ENCODE results near the gene TTLL7. TPM values are rescaled to one million over a fixed set of nuclear protein-coding genes. Genes with fewer than 3 reads are reported as not detected.

TTLL7 gene
- total RNA-seq, 2 experiments from 2014 or later, result 0.76 to 0.90 TPM

GRCh38 chr1:83954166-83954823 is 44.6 kb downstream of the TTLL7 start:
- no peak overlapping the region for H3K27ac Mint-ChIP-seq
- no peaks in the 10 kb centered on the region for H3K4me1 Mint-ChIP-seq (ENCODE audit: low read depth)
- H3K36me3 Mint-ChIP-seq, result no peaks in the 10 kb centered on the region
- H3K9me3 Mint-ChIP-seq, result no peaks in the 10 kb centered on the region
- intact Hi-C loops (cut with micrococcal nuclease), result no loop called here
- POLR2A ChIA-PET, result no interaction called here
- no peak overlapping the region for H3K4me3 Mint-ChIP-seq
- CTCF ChIA-PET, result interaction anchor here (1.4 kb wide), 1 partner anchor 22 kb away, joined by 4 read pairs; no protein-coding TSS in a partner anchor
- H3K27me3 Mint-ChIP-seq, result peaks cover 3% of the 10 kb centered on the region
- no peak for DNase-seq

- no peaks in the 10 kb centered on the region for H3K9me3 Mint-ChIP-seq
These were observed 48.7 kb downstream of the TTLL7 start for GRCh38 chr1:83950106-83950661.

GRCh38 chr1:83942914-83943313 is 56.0 kb downstream of the TTLL7 start:
- Mint-ChIP-seq H3K4me3 (no peak overlapping the region), H3K27me3 (peaks cover 4% of the 10 kb centered on the region), H3K27ac (no peak overlapping the region), H3K9me3 (peaks cover 15% of the 10 kb centered on the region), H3K36me3 (peaks cover 2% of the 10 kb centered on the region), H3K4me1 (ENCODE audit: low read depth) (no peaks in the 10 kb centered on the region)
- ChIA-PET CTCF (interaction anchor here (0.6 to 2.8 kb wide), 2 partner anchors 11 to 250 kb away, joined by 3 to 9 read pairs; no protein-coding TSS in a partner anchor), POLR2A (no interaction called here)
- intact Hi-C loops (cut with micrococcal nuclease), result no loop called here
- no peak for DNase-seq

More at GRCh38 chr1:83950106-83950661, 48.7 kb downstream of the TTLL7 start:
- DNase-seq, result no peak
- peaks cover 3% of the 10 kb centered on the region for H3K27me3 Mint-ChIP-seq
- H3K4me3 Mint-ChIP-seq, result no peak overlapping the region
- intact Hi-C loops (cut with micrococcal nuclease), result no loop called here
- CTCF ChIA-PET, result no interaction called here
- POLR2A ChIA-PET, result no interaction called here
- no peak overlapping the region for H3K27ac Mint-ChIP-seq
- no peaks in the 10 kb centered on the region for H3K36me3 Mint-ChIP-seq
- no peaks in the 10 kb centered on the region for H3K4me1 Mint-ChIP-seq (ENCODE audit: low read depth)

- H3K36me3 Mint-ChIP-seq, result no peaks in the 10 kb centered on the region
- no peak for DNase-seq
- no peak overlapping the region for H3K4me3 Mint-ChIP-seq
- intact Hi-C loops (cut with micrococcal nuclease), result loop anchor here (5.0 to 10.0 kb wide), 2 partner anchors 690 to 818 kb away; no protein-coding TSS in a partner anchor
- no peaks in the 10 kb centered on the region for H3K9me3 Mint-ChIP-seq
- ChIA-PET POLR2A (no interaction called here), CTCF (interaction anchor here (9.7 kb wide), 1 partner anchor 188 kb away, joined by 75 read pairs; no protein-coding TSS in a partner anchor)
- H3K27ac Mint-ChIP-seq, result no peak overlapping the region
- H3K4me1 Mint-ChIP-seq (ENCODE audit: low read depth), result no peaks in the 10 kb centered on the region
- H3K27me3 Mint-ChIP-seq, result peaks cover 6% of the 10 kb centered on the region
These were observed 64.4 kb downstream of the TTLL7 start for GRCh38 chr1:83934550-83934949.

GRCh38 chr1:83932693-83933092 is 66.2 kb downstream of the TTLL7 start:
- H3K27ac Mint-ChIP-seq, result no peak overlapping the region
- POLR2A ChIA-PET, result no interaction called here
- H3K36me3 Mint-ChIP-seq, result no peaks in the 10 kb centered on the region
- intact Hi-C loops (cut with micrococcal nuclease), result loop anchor here (5.0 to 10.0 kb wide), 2 partner anchors 692 to 820 kb away; no protein-coding TSS in a partner anchor
- H3K4me3 Mint-ChIP-seq, result no peak overlapping the region
- H3K4me1 Mint-ChIP-seq (ENCODE audit: low read depth), result no peaks in the 10 kb centered on the region
- no peaks in the 10 kb centered on the region for H3K9me3 Mint-ChIP-seq
- peaks cover 6% of the 10 kb centered on the region for H3K27me3 Mint-ChIP-seq
- DNase-seq, result no peak
- CTCF ChIA-PET, result interaction anchor here (1.0 to 9.7 kb wide), 12 partner anchors 10 to 839 kb away, joined by 3 to 75 read pairs (median 5); no protein-coding TSS in a partner anchor

- Mint-ChIP-seq H3K4me3 (no peak overlapping the region), H3K36me3 (no peaks in the 10 kb centered on the region), H3K4me1 (ENCODE audit: low read depth) (no peaks in the 10 kb centered on the region), H3K9me3 (no peaks in the 10 kb centered on the region), H3K27ac (no peak overlapping the region), H3K27me3 (peaks cover 6% of the 10 kb centered on the region)
- intact Hi-C loops (cut with micrococcal nuclease), result loop anchor here (5.0 to 10.0 kb wide), 2 partner anchors 693 to 820 kb away; no protein-coding TSS in a partner anchor
- no peak for DNase-seq
- CTCF ChIA-PET, result interaction anchor here (0.7 to 9.7 kb wide), 14 partner anchors 11 to 839 kb away, joined by 3 to 75 read pairs (median 4); no protein-coding TSS in a partner anchor
- POLR2A ChIA-PET, result no interaction called here
These were observed 66.7 kb downstream of the TTLL7 start for GRCh38 chr1:83932281-83932680.

- Mint-ChIP-seq H3K27me3 (peaks cover 6% of the 10 kb centered on the region), H3K4me3 (no peak overlapping the region), H3K27ac (no peak overlapping the region), H3K9me3 (no peaks in the 10 kb centered on the region), H3K4me1 (ENCODE audit: low read depth) (no peaks in the 10 kb centered on the region), H3K36me3 (no peaks in the 10 kb centered on the region)
- CTCF ChIA-PET, result interaction anchor here (0.7 to 9.7 kb wide), 13 partner anchors 11 to 840 kb away, joined by 3 to 75 read pairs (median 4); no protein-coding TSS in a partner anchor
- DNase-seq, result no peak
- intact Hi-C loops (cut with micrococcal nuclease), result loop anchor here (1.0 to 10.0 kb wide), 4 partner anchors 192 to 821 kb away; no protein-coding TSS in a partner anchor
- POLR2A ChIA-PET, result no interaction called here
These were observed 67.2 kb downstream of the TTLL7 start for GRCh38 chr1:83931658-83932253.

- DNase-seq, result no peak
- intact Hi-C loops (cut with micrococcal nuclease), result no loop called here
- no peaks in the 10 kb centered on the region for H3K4me1 Mint-ChIP-seq (ENCODE audit: low read depth)
- H3K27me3 Mint-ChIP-seq, result peaks cover 6% of the 10 kb centered on the region
- ChIA-PET CTCF (interaction anchor here (1.5 to 9.7 kb wide), 2 partner anchors 39 to 194 kb away, joined by 3 to 75 read pairs; no protein-coding TSS in a partner anchor), POLR2A (no interaction called here)
- H3K27ac Mint-ChIP-seq, result no peak overlapping the region
- no peaks in the 10 kb centered on the region for H3K36me3 Mint-ChIP-seq
- no peaks in the 10 kb centered on the region for H3K9me3 Mint-ChIP-seq
- no peak overlapping the region for H3K4me3 Mint-ChIP-seq
These were observed 69.7 kb downstream of the TTLL7 start for GRCh38 chr1:83929184-83929583.

- H3K9me3 Mint-ChIP-seq, result no peaks in the 10 kb centered on the region
- H3K36me3 Mint-ChIP-seq, result no peaks in the 10 kb centered on the region
- intact Hi-C loops (cut with micrococcal nuclease), result no loop called here
- no peak for DNase-seq
- no peak overlapping the region for H3K4me3 Mint-ChIP-seq
- no peak overlapping the region for H3K27ac Mint-ChIP-seq
- CTCF ChIA-PET, result interaction anchor here (9.7 kb wide), 1 partner anchor 195 kb away, joined by 75 read pairs; no protein-coding TSS in a partner anchor
- no peaks in the 10 kb centered on the region for H3K4me1 Mint-ChIP-seq (ENCODE audit: low read depth)
- peaks cover 6% of the 10 kb centered on the region for H3K27me3 Mint-ChIP-seq
- POLR2A ChIA-PET, result no interaction called here
These were observed 70.5 kb downstream of the TTLL7 start for GRCh38 chr1:83928396-83928795.

GRCh38 chr1:83927701-83928100 is 71.2 kb downstream of the TTLL7 start:
- intact Hi-C loops (cut with micrococcal nuclease), result no loop called here
- H3K4me3 Mint-ChIP-seq, result no peak overlapping the region
- no peak overlapping the region for H3K27ac Mint-ChIP-seq
- H3K4me1 Mint-ChIP-seq (ENCODE audit: low read depth), result no peaks in the 10 kb centered on the region
- DNase-seq, result no peak
- no peaks in the 10 kb centered on the region for H3K36me3 Mint-ChIP-seq
- CTCF ChIA-PET, result interaction anchor here (0.9 to 9.7 kb wide), 3 partner anchors 8 to 195 kb away, joined by 3 to 75 read pairs (median 4); no protein-coding TSS in a partner anchor
- H3K9me3 Mint-ChIP-seq, result no peaks in the 10 kb centered on the region
- POLR2A ChIA-PET, result no interaction called here
- peaks cover 6% of the 10 kb centered on the region for H3K27me3 Mint-ChIP-seq

GRCh38 chr1:83927061-83927460 is 71.9 kb downstream of the TTLL7 start:
- Mint-ChIP-seq H3K4me1 (ENCODE audit: low read depth) (no peaks in the 10 kb centered on the region), H3K4me3 (no peak overlapping the region), H3K27me3 (peaks cover 6% of the 10 kb centered on the region), H3K9me3 (no peaks in the 10 kb centered on the region), H3K27ac (no peak overlapping the region), H3K36me3 (no peaks in the 10 kb centered on the region)
- ChIA-PET CTCF (interaction anchor here (0.9 to 9.7 kb wide), 3 partner anchors 9 to 196 kb away, joined by 3 to 75 read pairs (median 4); no protein-coding TSS in a partner anchor), POLR2A (no interaction called here)
- intact Hi-C loops (cut with micrococcal nuclease), result no loop called here
- no peak for DNase-seq

- no peak for DNase-seq
- H3K27me3 Mint-ChIP-seq, result peaks cover 4% of the 10 kb centered on the region
- no peak overlapping the region for H3K27ac Mint-ChIP-seq
- no peak overlapping the region for H3K4me3 Mint-ChIP-seq
- POLR2A ChIA-PET, result no interaction called here
- no peaks in the 10 kb centered on the region for H3K36me3 Mint-ChIP-seq
- CTCF ChIA-PET, result no interaction called here
- no peaks in the 10 kb centered on the region for H3K4me1 Mint-ChIP-seq (ENCODE audit: low read depth)
- H3K9me3 Mint-ChIP-seq, result no peaks in the 10 kb centered on the region
- intact Hi-C loops (cut with micrococcal nuclease), result no loop called here
These were observed 75.4 kb downstream of the TTLL7 start for GRCh38 chr1:83923553-83923952.

Measured in activated CD4-positive, alpha-beta memory T cell treated with anti-CD3 and anti-CD28 coated beads for 36 hours (primary cell).